Activated CD4-positive, alpha-beta T cell treated with anti-CD3 and anti-CD28 coated beads, Interleukin-10, Interleukin-2, amounts not matched to agents 100 ng/mL and 50 ng/mL, durations not matched to agents 16 hours and 8 hours (primary cell): ENCODE data around the gene AHSG.
"Not testable (repeated sequence)": the region's sequence is repeated elsewhere in the genome, so short reads cannot be mapped to it uniquely, and the experiment has no call there.

Source experiments
- DNase-seq: peaks from one replicate; pipeline ENCODE4 v3.0.0-alpha.2; 2020

AHSG gene

GRCh38 chr3:186618318-186618938, 5.6 kb downstream of the AHSG start:
- DNase-seq, result no peak

GRCh38 chr3:186619787-186620212, 6.9 kb downstream of the AHSG start:
- DNase-seq, result no peak

- DNase-seq, result no peak
Measured at GRCh38 chr3:186620213-186621092, 7.6 kb downstream of the AHSG start.

GRCh38 chr3:186621894-186622650, 9.2 kb downstream of the AHSG start:
- no peak for DNase-seq

GRCh38 chr3:186622651-186623310, 9.9 kb downstream of the AHSG start:
- DNase-seq, result no peak

- DNase-seq, result no peak
Measured at GRCh38 chr3:186624598-186624997, 11.7 kb downstream of the AHSG start.

- no peak for DNase-seq
Measured at GRCh38 chr3:186625600-186626042, 12.8 kb downstream of the AHSG start.

GRCh38 chr3:186626254-186626847, 13.5 kb downstream of the AHSG start:
- no peak for DNase-seq

GRCh38 chr3:186627852-186628414, 15.1 kb downstream of the AHSG start:
- no peak for DNase-seq

- DNase-seq, result no peak
Measured at GRCh38 chr3:186628756-186629155, 15.9 kb downstream of the AHSG start.

GRCh38 chr3:186630950-186631641, 18.2 kb downstream of the AHSG start:
- no peak for DNase-seq

GRCh38 chr3:186633481-186633880, 20.6 kb downstream of the AHSG start:
- no peak for DNase-seq

GRCh38 chr3:186634207-186634606, 21.3 kb downstream of the AHSG start:
- not testable (repeated sequence) for DNase-seq

GRCh38 chr3:186635532-186635931, 22.7 kb downstream of the AHSG start:
- DNase-seq, result no peak

GRCh38 chr3:186636536-186636935, 23.7 kb downstream of the AHSG start:
- DNase-seq, result no peak

GRCh38 chr3:186637686-186638085, 24.8 kb downstream of the AHSG start:
- DNase-seq, result no peak

GRCh38 chr3:186638259-186638658, 25.4 kb downstream of the AHSG start:
- no peak for DNase-seq

- DNase-seq, result no peak
Measured at GRCh38 chr3:186639778-186640472, 27.1 kb downstream of the AHSG start, which contains the start of gene FETUB. Gene FETUB, plus strand, starts transcription at chr3:186640399. Its CDS starts 62 bp downstream, at chr3:186640461.

- DNase-seq, result no peak
Measured at GRCh38 chr3:186640473-186640818, 27.6 kb downstream of the AHSG start.

- no peak for DNase-seq
Measured at GRCh38 chr3:186640929-186641328, 28.1 kb downstream of the AHSG start.

- no peak for DNase-seq
Measured at GRCh38 chr3:186642014-186642413, 29.2 kb downstream of the AHSG start.
